Measurements from ENCODE around the gene ZNF540. TPM values are rescaled to one million over a fixed set of nuclear protein-coding genes. Genes with fewer than 3 reads are reported as not detected.

The ZNF540 gene
- total RNA-seq, 2 donors from 2014 or later = 0.49 to 1.2 TPM

DNA sequence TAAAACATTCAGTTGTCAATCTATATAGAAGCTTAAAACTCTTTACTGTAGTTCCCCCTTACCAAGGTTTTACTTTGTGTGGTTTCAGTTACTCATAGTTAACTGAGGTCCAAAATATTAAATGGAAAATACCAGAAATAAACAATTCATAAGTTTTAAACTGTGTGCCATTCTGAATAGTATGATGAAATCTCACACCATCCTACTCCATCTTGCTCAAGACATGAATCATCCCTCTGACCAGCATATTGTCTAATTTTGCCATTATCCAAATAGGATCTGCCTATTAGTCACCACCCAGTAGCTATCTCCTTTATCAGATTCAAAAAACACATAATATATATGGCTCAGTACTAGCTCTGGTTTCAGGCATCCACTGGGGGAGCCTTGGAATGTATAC lies 22.5 kb upstream of the ZNF540 start:
- Histone ChIP-seq H3K27ac (no peak overlapping the region), H3K27me3 (no peaks in the 10 kb centered on the region), H3K4me1 (no peaks in the 10 kb centered on the region), H3K4me3 (no peak overlapping the region), H3K9me3 (peaks cover 8% of the 10 kb centered on the region), H3K9ac (ENCODE audit: low read depth in 2 of 2, low read length in 2 of 2) (no peak overlapping the region), H3K36me3 (no peaks in the 10 kb centered on the region)
- TF ChIP-seq, protein P1, sequence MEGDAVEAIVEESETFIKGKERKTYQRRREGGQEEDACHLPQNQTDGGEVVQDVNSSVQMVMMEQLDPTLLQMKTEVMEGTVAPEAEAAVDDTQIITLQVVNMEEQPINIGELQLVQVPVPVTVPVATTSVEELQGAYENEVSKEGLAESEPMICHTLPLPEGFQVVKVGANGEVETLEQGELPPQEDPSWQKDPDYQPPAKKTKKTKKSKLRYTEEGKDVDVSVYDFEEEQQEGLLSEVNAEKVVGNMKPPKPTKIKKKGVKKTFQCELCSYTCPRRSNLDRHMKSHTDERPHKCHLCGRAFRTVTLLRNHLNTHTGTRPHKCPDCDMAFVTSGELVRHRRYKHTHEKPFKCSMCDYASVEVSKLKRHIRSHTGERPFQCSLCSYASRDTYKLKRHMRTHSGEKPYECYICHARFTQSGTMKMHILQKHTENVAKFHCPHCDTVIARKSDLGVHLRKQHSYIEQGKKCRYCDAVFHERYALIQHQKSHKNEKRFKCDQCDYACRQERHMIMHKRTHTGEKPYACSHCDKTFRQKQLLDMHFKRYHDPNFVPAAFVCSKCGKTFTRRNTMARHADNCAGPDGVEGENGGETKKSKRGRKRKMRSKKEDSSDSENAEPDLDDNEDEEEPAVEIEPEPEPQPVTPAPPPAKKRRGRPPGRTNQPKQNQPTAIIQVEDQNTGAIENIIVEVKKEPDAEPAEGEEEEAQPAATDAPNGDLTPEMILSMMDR (IDR thresholded peaks at IDR 0.05) = no peak
- intact Hi-C loops (cut with DNase I) = no loop called here
- no peak for DNase-seq

DNA sequence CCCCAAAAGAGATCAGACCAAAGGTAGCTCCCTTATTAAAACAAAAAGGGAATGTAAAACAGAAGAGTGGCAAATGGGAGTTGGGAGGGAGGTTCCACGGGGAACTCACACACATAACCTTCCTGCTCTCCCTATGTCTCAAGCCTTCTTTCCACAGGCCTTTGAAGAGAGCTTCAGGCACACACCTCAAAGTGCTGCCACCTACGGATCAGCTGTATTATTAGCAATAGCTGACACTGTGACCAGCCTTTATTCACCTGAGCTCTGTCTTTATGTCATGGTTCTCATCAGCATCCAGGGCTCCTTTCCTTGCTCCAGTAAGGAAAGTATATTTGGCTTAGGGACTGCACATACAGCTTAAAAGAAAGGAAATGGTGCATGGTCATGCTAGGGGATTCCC lies 11.3 kb upstream of the ZNF540 start:
- Histone ChIP-seq H3K27ac (no peak overlapping the region), H3K36me3 (no peaks in the 10 kb centered on the region), H3K9me3 (peaks cover 12% of the 10 kb centered on the region), H3K27me3 (no peaks in the 10 kb centered on the region), H3K4me1 (no peaks in the 10 kb centered on the region), H3K4me3 (no peak overlapping the region), H3K9ac (ENCODE audit: low read depth in 2 of 2, low read length in 2 of 2) (no peak overlapping the region)
- intact Hi-C loops (cut with DNase I) = no loop called here
- TF ChIP-seq, protein P1 (IDR thresholded peaks at IDR 0.05) = no peak
- DNase-seq = no peak

DNA sequence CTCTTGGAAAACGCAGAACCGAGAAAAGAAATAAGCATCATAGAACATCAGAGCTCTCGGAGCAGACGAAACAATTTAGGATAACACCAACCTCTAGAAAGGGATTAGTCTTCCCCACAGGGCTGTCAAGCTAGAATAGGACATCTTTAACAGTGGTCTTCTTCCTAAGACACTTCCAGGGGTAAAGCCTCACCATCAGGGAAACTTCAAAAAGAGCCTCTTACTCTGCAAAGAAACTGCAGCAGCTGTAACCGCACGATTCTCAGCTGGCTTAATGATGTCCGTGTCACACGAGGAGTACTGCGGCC lies 726 bp upstream of the ZNF540 start:
- no peaks in the 10 kb centered on the region for H3K9me3 ChIP-seq
- DNase-seq = no peak
- H3K27ac ChIP-seq = peak overlapping the region; percentile 73
- H3K36me3 ChIP-seq = no peaks in the 10 kb centered on the region
- H3K4me1 ChIP-seq = peaks cover 10% of the 10 kb centered on the region
- H3K4me3 ChIP-seq = peak overlapping the region; percentile 78
- H3K9ac ChIP-seq (ENCODE audit: low read depth in 2 of 2, low read length in 2 of 2) = peak overlapping the region; percentile 81 to 82
- H3K27me3 ChIP-seq = no peaks in the 10 kb centered on the region
- intact Hi-C loops (cut with DNase I) = loop anchor here (10.0 kb wide), 1 partner anchor 61 kb away; the partner anchor contains the start of gene ZFP30
- TF ChIP-seq, protein P1 (IDR thresholded peaks at IDR 0.05) = no peak

DNA sequence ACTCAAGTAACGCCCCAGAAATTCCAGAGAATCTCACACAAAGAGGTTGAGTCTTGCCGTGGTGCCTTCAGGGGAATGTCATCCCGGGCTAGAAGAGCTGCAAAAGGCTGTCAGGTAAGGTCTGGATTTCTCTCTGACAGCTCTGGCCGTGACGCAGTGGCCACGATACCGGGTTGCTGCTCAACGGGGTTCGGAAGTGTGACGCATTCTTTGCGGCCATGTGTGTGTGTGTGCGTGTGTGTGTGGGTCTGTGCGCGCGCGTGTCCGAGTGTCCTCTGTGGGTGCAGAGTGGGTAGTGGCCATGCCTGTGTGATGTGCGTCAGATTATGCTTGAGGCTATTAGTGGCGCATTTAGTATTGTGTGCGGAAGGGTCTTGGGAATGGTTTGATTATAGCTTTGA lies 306 bp downstream of the ZNF540 start:
- DNase-seq = peak; percentile 68
- Histone ChIP-seq H3K36me3 (no peaks in the 10 kb centered on the region), H3K27ac (peak overlapping the region; percentile 73), H3K4me1 (peaks cover 10% of the 10 kb centered on the region), H3K4me3 (peak overlapping the region; percentile 78), H3K27me3 (no peaks in the 10 kb centered on the region), H3K9ac (ENCODE audit: low read depth in 2 of 2, low read length in 2 of 2) (peak overlapping the region; percentile 81 to 82), H3K9me3 (no peaks in the 10 kb centered on the region)
- TF ChIP-seq, protein P1 (IDR thresholded peaks at IDR 0.05) = no peak
- intact Hi-C loops (cut with DNase I) = loop anchor here (10.0 kb wide), 1 partner anchor 60 kb away; the partner anchor contains the start of gene ZFP30

DNA sequence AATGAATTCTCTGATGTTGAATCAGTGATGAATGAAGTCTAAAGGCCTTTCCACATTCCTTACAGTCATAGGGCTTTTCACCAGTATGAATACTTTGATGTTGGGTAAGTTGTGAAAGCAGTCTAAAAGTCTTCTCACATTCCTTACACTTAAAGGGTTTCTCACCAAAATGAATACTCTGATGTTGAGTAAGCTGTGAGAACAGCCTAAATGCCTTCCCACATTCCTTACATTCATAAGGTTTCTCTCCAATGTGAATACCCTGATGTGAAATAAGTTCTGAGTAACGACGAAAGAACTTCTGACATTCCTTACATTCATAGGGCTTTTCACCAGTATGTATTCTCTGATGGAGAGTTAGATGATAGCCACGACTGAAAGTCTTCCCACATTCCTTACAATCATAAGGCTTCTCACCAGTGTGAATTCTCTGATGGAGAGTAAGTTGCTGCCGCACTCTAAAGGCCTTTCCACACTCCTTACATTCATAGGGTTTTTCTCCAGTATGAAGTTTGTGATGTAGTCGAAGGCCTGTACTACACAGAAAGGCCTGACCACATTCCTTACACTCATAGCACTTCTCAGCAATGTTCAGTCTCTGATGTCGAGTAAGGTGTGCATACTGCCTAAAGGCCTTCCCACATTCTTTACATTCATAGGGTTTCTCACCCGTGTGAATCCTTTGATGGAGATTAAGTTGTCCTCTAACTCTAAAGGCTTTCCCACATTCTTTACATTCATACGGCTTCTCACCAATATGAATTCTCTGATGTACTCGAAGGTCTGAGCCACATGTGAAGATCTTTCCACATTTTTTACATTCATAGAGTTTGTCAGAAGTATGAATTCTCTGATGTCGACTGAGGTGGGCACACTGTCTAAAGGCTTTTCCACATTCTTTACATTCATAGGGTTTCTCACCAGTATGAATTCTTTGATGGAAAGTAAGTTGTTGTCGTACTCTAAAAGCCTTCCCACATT lies 40.7 kb downstream of the ZNF540 start:
- Histone ChIP-seq H3K9me3 (peaks cover 19% of the 10 kb centered on the region), H3K4me1 (no peaks in the 10 kb centered on the region), H3K27ac (no peak overlapping the region), H3K9ac (ENCODE audit: low read depth in 2 of 2, low read length in 2 of 2) (no peak overlapping the region), H3K27me3 (no peaks in the 10 kb centered on the region), H3K4me3 (no peak overlapping the region), H3K36me3 (no peaks in the 10 kb centered on the region)
- TF ChIP-seq, protein P1 (IDR thresholded peaks at IDR 0.05) = no peak
- intact Hi-C loops (cut with DNase I) = no loop called here
- no peak for DNase-seq

Data from colonic mucosa (tissue), 4 donors.